Esophagus (tissue), 2 donors: ENCODE data around the gene GIMAP8. TPM values are rescaled to one million over a fixed set of nuclear protein-coding genes. Genes with fewer than 3 reads are reported as not detected.

Source experiments
- H3K27ac ChIP-seq, 2 donors: one replicate each; pipeline ENCODE4 v1.5.1; 2013; ENCODE audit warnings: low read depth in 2 of 2, mild to moderate bottlenecking in 2 of 2, inconsistent platforms in 1 of 2, low read length in 1 of 2, moderate library complexity in 1 of 2
- H3K27me3 ChIP-seq, 2 donors: one replicate each; pipeline ENCODE4 v1.6.1; 2013; ENCODE audit warnings: low read length in 2 of 2, control low read depth in 1 of 2, mild to moderate bottlenecking in 1 of 2; ENCODE audit not compliant: insufficient read depth in 2 of 2, control insufficient read depth in 1 of 2
- H3K36me3 ChIP-seq, 2 donors: one replicate each; pipeline ENCODE4 v1.6.1; 2013; ENCODE audit warnings: low read length in 1 of 2; ENCODE audit not compliant: control insufficient read depth in 2 of 2, insufficient read depth in 2 of 2
- H3K4me1 ChIP-seq, 2 donors: one replicate each; pipeline ENCODE4 v1.6.1; 2013; ENCODE audit warnings: low read length in 1 of 2; ENCODE audit not compliant: control insufficient read depth in 2 of 2, insufficient read depth in 2 of 2
- H3K4me3 ChIP-seq, 2 donors: one replicate each; pipeline ENCODE4 v1.5.1; 2013; ENCODE audit warnings: low read length in 2 of 2, mild to moderate bottlenecking in 2 of 2, low read depth in 1 of 2, moderate library complexity in 1 of 2
- H3K9me3 ChIP-seq, 2 donors: one replicate each; pipeline ENCODE4 v1.6.1; 2013; ENCODE audit warnings: mild to moderate bottlenecking in 2 of 2, low read depth in 1 of 2, low read length in 1 of 2, moderate library complexity in 1 of 2; ENCODE audit not compliant: control insufficient read depth in 2 of 2, insufficient read depth in 1 of 2
- WGBS, 2 donors: extraction: QIAGEN DNeasy Blood & Tissue Kit; methylation state at CpG; one replicate each; pipeline ENCODE4 v1.1.7; 2013; 5-methylcytosine and 5-hydroxymethylcytosine counted together
- polyA plus RNA-seq, 2 donors: library from polyadenylated mRNA; stranded (reverse); fragments of 200-250 nt; gene quantifications; one replicate each; pipeline ENCODE4 v1.2.3, GENCODE V29; 2013
- donor health status: healthy with polysubstance abuse.
- donor health status: Bipolar disorder and iron deficiency.

Gene GIMAP8
- polyA plus RNA-seq, 2 donors = 1.8 to 1.9 TPM

DNA sequence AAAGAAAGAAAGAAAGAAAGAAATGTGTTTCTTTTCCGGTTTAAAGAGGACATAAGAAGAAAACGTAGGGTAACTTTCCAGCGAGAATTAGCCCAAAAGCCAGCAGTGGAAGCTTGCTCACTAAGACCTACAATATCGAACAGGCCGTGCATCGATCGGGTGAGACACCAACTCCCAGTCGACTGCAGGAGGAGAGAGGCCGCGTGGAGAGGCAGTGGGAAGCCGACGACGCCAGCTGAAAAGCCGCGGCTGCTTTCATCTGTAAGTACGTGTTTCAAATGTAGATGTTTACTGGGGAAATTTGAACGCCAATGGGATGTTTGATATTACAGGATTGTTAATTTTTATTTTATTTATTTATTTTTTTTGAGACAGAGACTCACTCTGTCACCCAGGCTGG lies 28.6 kb upstream of the GIMAP8 start:
- H3K27me3 ChIP-seq = no peaks in the 10 kb centered on the region
- H3K4me1 ChIP-seq = peaks cover 0 to 2% of the 10 kb centered on the region in 2 donors
- WGBS, 2 donors = 81 to 82% methylated on average over 17 of the region's 17 CpGs
- no peak overlapping the region for H3K27ac ChIP-seq
- no peaks in the 10 kb centered on the region for H3K36me3 ChIP-seq
- no peaks in the 10 kb centered on the region for H3K9me3 ChIP-seq
- no peak overlapping the region for H3K4me3 ChIP-seq

DNA sequence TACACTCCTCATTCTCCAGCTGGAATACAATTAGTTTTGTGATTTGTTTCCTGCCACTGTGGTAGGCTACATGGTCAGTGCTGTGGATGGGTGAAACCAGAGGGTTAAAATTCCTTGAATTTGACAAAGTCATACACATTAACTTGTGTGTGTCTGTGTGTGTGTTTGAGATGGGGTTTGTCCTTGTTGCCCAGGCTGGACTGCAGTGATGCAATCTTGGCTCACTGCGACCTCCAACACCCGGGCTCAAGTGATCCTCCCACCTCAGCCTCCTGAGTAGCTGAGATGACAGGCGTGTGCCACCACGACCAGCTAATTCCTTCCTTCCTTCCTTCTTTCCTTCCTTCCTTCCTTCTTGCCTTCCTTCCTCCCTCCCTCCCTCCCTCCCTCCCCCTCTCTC lies 24.8 kb upstream of the GIMAP8 start:
- H3K27me3 ChIP-seq = no peaks in the 10 kb centered on the region
- H3K4me1 ChIP-seq = peaks cover 0 to 2% of the 10 kb centered on the region in 2 donors
- H3K9me3 ChIP-seq = no peaks in the 10 kb centered on the region
- H3K36me3 ChIP-seq = no peaks in the 10 kb centered on the region
- WGBS, 2 donors = 63 to 81% methylated on average over 4 of the region's 4 CpGs
- no peak overlapping the region for H3K27ac ChIP-seq
- H3K4me3 ChIP-seq = no peak overlapping the region

DNA sequence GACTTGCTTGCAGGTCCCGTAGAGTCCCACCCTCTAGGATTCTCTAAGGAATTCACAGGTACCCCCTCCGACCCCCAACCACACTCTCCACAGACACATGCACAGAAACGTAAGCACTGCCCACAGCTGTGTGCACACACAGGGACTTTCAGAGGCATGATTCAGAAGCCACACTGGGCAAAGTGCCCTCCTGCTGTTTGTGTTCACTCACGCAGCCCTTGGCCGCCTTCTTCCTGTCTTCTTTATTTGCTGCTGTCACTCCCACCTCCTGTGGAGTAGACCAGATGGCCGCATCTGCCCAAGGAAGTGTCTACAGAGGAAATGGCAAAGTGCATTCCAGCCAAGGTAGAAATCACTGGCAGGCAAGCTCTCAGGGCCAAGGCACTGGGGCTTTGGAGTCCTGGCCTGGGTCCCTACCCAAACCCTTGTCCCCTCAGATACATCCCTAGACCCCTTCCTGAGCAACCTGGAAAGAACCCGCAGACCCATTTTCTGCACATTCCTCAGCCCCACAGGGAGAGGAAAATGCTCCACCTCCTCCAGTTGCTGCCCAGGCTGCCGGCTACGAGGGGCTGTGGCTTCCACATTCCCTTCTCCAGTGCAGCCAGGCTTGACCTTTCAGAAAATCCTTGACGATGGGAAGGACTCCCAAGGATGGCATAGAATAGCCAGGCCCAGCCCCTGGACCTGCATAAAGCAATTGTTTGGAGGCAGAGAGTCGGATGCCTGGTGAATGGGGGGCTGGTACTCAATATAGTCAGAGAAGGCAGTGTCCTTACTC lies 21.6 kb upstream of the GIMAP8 start:
- Histone ChIP-seq H3K27me3 (no peaks in the 10 kb centered on the region), H3K27ac (no peak overlapping the region), H3K4me1 (peaks cover 0 to 2% of the 10 kb centered on the region in 2 donors), H3K36me3 (no peaks in the 10 kb centered on the region), H3K4me3 (no peak overlapping the region), H3K9me3 (peaks cover 0 to 3% of the 10 kb centered on the region in 2 donors)
- whole genome bisulfite sequencing, 2 donors = 31 to 43% methylated on average over 11 of the region's 11 CpGs

DNA sequence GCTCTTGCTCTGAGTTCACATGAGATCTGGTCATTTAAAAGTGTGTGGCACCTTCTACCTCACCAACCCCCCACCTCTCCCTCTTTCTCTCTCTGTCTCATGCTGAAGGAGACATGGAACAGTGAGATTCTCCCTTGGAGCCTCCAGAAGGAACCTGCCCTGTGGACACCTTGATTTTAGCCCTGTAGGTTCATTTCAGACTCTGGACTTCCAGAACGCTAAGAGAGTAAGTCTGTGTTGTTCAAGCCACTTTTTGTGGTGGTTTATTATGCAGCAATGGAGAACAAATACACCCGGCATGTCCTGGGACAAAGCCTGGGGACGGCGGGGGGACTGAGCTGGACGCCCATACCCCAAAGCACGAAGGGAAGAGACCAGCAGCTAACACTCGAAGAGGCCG lies 20.7 kb upstream of the GIMAP8 start:
- WGBS, 2 donors = 80% methylated on average over 8 of the region's 8 CpGs
- no peak overlapping the region for H3K27ac ChIP-seq
- H3K9me3 ChIP-seq = peaks cover 0 to 3% of the 10 kb centered on the region in 2 donors

DNA sequence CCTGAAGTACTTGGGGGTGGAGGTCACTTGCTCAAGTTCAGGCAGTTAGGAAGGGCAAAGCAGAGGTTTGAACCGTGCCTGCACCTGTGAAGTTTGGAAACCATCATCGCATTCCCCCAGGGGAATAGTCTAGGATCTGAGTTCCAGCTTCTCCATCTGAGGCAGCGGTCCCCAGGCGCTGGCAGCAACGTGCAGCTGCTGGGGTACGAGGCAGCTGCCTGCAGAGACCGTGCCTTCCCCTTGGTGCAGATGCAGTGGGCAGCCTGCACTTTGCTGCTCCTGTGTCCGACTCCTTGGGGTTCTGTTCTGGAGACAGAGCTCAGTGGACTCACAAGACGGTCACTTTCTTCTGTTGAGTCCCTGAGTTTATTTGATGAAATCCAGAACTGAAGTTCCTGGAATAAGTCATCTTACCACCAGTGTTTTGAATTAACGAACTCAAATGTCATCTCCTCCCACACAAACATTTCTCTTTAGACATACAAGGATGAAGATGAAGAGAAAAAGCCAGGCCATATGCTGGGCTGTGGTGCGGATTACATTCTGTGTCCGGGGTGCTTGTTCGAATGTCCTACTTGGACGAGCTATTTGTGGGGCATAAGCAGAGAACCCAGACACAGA lies 19.9 kb upstream of the GIMAP8 start:
- Histone ChIP-seq H3K4me3 (no peak overlapping the region), H3K36me3 (no peaks in the 10 kb centered on the region), H3K27ac (no peak overlapping the region), H3K4me1 (peaks cover 0 to 2% of the 10 kb centered on the region in 2 donors), H3K27me3 (no peaks in the 10 kb centered on the region), H3K9me3 (peaks cover 0 to 3% of the 10 kb centered on the region in 2 donors)
- WGBS, 2 donors = 84 to 89% methylated on average over 14 of the region's 14 CpGs

More for the DNA sequence above, 20.7 kb upstream of the GIMAP8 start:
- Histone ChIP-seq H3K4me1 (peaks cover 0 to 2% of the 10 kb centered on the region in 2 donors), H3K36me3 (no peaks in the 10 kb centered on the region), H3K4me3 (no peak overlapping the region), H3K27me3 (no peaks in the 10 kb centered on the region)

DNA sequence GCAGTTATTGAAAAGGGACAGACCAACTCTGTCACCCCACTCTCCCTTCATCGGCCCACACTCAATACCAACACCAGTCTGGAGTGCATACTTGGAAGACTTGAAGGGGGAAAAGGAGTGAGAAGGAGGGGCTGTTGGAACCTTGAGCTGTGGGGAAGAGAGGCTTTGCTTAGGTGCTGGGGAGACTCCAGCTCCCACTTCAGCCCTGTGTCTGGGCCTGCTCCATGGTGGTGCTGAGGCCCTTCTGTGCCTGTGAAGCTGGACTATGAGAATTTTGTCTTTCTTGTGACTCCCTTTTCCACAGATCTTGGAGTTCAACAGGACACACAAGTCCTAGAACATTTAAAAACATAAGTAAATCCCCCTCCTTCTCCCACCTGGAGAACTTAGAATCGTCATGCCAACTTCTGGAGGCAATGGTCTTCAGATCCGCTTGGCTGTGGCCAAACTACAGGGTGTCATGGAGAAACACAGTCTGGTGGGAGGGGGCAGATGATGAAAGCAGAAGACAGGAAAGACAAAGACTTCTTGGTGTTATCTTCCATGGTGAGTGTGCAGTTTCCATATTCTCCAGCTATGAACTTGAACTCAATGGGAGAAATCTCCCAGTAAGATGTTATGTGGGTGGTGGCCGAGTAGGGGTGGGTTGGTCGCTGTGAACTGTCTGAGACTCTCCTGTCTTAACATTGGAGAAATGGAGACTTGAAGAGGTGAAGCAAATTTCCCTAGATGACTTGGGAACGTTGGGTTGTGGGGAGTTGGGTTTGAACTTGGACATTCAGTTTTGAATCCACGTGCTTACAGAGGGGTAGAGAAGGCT lies 18.4 kb upstream of the GIMAP8 start:
- Histone ChIP-seq H3K27ac (no peak overlapping the region), H3K4me3 (no peak overlapping the region), H3K4me1 (peaks cover 0 to 2% of the 10 kb centered on the region in 2 donors), H3K27me3 (no peaks in the 10 kb centered on the region), H3K36me3 (no peaks in the 10 kb centered on the region), H3K9me3 (peaks cover 0 to 3% of the 10 kb centered on the region in 2 donors)
- WGBS, 2 donors = 88 to 92% methylated on average over 7 of the region's 7 CpGs

DNA sequence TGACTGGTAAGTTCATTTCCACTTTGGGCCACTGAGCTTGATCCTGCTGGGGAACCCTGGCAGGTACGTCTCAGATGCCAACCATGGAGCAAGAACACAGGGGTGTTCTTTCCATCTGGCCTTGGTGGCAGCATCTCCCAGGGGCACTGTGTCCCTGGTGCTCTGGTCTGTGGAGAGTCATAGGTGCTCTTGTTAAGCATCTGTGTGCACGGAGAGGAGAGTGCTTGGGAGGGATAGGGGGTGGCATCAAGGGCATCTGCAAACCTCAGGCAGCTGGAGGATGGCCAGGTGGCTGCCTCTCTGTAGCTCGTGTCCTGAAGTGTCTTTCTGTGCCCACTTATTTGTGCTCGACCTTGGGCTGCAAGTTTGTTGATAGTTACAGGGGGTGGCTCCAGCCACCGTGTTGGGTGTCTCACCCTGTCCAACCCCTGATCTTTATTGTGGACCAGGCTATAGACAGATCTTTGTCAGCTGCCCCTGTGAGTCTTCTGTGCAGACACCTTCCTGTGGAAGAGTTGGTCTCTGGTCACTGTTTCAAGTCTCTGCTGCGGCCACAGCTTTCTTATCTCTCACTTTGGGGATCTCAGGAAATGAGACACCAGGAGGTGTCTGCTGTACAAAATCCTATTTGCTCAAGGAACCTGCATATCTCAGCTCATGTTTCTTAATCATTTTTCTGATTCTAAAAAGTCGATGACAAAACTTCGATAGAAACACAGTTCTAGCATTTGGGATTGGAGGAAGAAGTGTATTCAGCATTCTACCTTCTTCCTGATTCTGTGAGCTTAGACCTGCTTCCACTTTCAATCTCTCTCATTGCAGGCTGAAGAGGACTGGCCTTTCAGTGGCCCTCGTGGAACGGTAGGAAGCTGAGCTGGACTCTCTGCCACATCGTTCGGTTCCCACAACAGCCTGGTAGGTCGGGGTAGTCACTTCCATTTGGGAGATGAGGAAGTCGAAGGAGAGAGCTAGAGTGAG lies 17.2 kb upstream of the GIMAP8 start:
- Histone ChIP-seq H3K27me3 (no peaks in the 10 kb centered on the region), H3K27ac (no peak overlapping the region), H3K9me3 (peaks cover 0 to 3% of the 10 kb centered on the region in 2 donors), H3K36me3 (no peaks in the 10 kb centered on the region), H3K4me1 (peaks cover 0 to 2% of the 10 kb centered on the region in 2 donors), H3K4me3 (no peak overlapping the region)
- WGBS, 2 donors = 71 to 76% methylated on average over 14 of the region's 14 CpGs

DNA sequence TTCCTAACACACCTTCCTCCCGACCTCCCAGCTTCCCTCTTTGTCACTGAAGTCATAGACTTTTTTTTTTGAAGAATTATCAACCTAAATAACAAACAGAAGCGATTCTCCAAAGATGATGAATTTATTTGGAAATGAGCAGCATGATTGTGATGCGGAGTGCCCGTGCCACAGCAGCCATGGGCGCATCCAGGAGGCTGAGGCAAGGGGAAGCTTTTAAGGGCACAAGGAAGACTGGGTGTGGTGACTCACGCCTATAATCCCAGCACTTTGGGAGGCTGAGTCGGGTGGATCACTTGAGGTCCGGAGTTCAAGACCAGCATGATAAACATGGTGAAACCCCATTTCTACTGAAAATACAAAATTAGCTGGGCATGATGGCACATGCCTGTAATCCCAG lies 16.2 kb upstream of the GIMAP8 start:
- H3K9me3 ChIP-seq = peaks cover 0 to 3% of the 10 kb centered on the region in 2 donors
- no peaks in the 10 kb centered on the region for H3K36me3 ChIP-seq
- no peak overlapping the region for H3K4me3 ChIP-seq
- no peak overlapping the region for H3K27ac ChIP-seq
- 80 to 82% methylated on average over 8 of the region's 8 CpGs for WGBS, 2 donors
- H3K27me3 ChIP-seq = no peaks in the 10 kb centered on the region
- H3K4me1 ChIP-seq = no peaks in the 10 kb centered on the region

DNA sequence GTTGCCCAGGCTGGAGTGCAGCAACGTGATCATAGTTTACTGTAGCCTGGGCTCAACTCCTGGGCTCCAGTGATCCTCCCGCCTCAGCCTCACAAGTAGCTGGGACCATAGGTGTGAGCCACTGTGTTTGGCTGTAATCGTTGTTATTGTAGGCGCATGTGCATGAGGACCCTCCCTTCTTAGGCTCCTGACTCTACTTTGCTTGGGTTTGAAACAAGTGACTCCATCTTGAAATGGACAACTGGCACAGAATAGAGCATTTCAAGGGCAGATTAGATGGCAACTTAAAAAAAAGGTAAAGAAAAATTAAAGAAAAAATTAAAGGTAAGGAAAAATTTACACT lies 15.4 kb upstream of the GIMAP8 start:
- Histone ChIP-seq H3K4me1 (no peaks in the 10 kb centered on the region), H3K4me3 (no peak overlapping the region), H3K9me3 (peaks cover 0 to 3% of the 10 kb centered on the region in 2 donors), H3K27ac (no peak overlapping the region), H3K27me3 (no peaks in the 10 kb centered on the region), H3K36me3 (no peaks in the 10 kb centered on the region)
- WGBS, 2 donors = 71 to 75% methylated on average over 4 of the region's 4 CpGs
